SK-N-SH (cell line): Measurements from ENCODE around the gene LFNG. TPM values are rescaled to one million over a fixed set of nuclear protein-coding genes. Genes with fewer than 3 reads are reported as not detected.

Source experiments
- CTCF ChIA-PET: fragments of 300-600, 350-600 bp; formaldehyde crosslinking; extraction: SDS; loops from one replicate; lab custom pipeline; 2021; lab: Yijun Ruan, JAX
- POLR2A ChIA-PET: fragments of 350-600 bp; sonication (Branson Sonifier 250); formaldehyde crosslinking; extraction: SDS; loops from one replicate; lab custom pipeline; 2020; ENCODE audit warnings: antibody characterized with exemption, inconsistent platforms; lab: Yijun Ruan, JAX
- DNase-seq: peaks from one replicate; pipeline ENCODE4 v3.0.0; 2012
- H2AFZ ChIP-seq: fragments of 200-600 bp; sonication (generic); 2 replicates; pipeline ENCODE4 v1.8.1; 2016; ENCODE audit warnings: antibody characterized with exemption, mild to moderate bottlenecking, low read depth
- H3F3A ChIP-seq: fragments of 200-600 bp; sonication (generic); replicated peaks from 2 replicates; pipeline ENCODE3; 2016; ENCODE audit warnings: antibody characterized with exemption, mild to moderate bottlenecking; ENCODE audit not compliant: insufficient read depth
- H3K27ac ChIP-seq, 2 experiments: fragments of 200-500 bp in 1 of 2; fragments of 200-600 bp in 1 of 2; sonication (Bioruptor generic) in 1 of 2; sonication (generic), shearing (Covaris generic) in 1 of 2; 2 replicates each; pipeline versions ENCODE4 v1.5.1 to v1.6.1; 2014 to 2016; ENCODE audit warnings: low read depth in 2 of 2, inconsistent platforms in 1 of 2, low read length in 1 of 2, mild to moderate bottlenecking in 1 of 2, mixed read lengths in 1 of 2
- H3K27me3 ChIP-seq: fragments of 200-600 bp; sonication (generic), shearing (Covaris generic); 2 replicates; pipeline ENCODE4 v1.6.1; 2016; ENCODE audit warnings: mixed run types; ENCODE audit not compliant: insufficient read depth
- H3K36me3 ChIP-seq, 2 experiments: fragments of 200-500 bp in 1 of 2; fragments of 200-600 bp in 1 of 2; sonication (Bioruptor generic) in 1 of 2; sonication (generic) in 1 of 2; replicated peaks in 1 of 2; 2 replicates each; pipeline versions ENCODE3 to v1.5.1; 2014 to 2016; ENCODE audit warnings: low read length in 1 of 2, mild to moderate bottlenecking in 1 of 2; ENCODE audit not compliant: insufficient read depth in 2 of 2, control insufficient read depth in 1 of 2
- H3K4me1 ChIP-seq, 2 experiments: fragments of 200-500 bp in 1 of 2; fragments of 200-600 bp in 1 of 2; sonication (Bioruptor generic) in 1 of 2; sonication (generic), shearing (Covaris generic) in 1 of 2; 2 replicates each; pipeline versions ENCODE4 v1.5.1 to v1.6.1; 2014 to 2016; ENCODE audit warnings: low read depth in 1 of 2, low read length in 1 of 2, mixed run types in 1 of 2; ENCODE audit not compliant: insufficient read depth in 2 of 2, control insufficient read depth in 1 of 2
- H3K4me2 ChIP-seq: fragments of 200-600 bp; sonication (generic), shearing (Covaris generic); 2 replicates; pipeline ENCODE4 v1.6.1; 2017; ENCODE audit warnings: mixed run types
- H3K4me3 ChIP-seq, 2 experiments: fragments of 200-500 bp in 1 of 2; fragments of 200-600 bp in 1 of 2; sonication (Bioruptor generic) in 1 of 2; sonication (generic), shearing (Covaris generic) in 1 of 2; 2 replicates each; pipeline versions ENCODE4 v1.5.1 to v1.8.1; 2014 to 2016; ENCODE audit warnings: low read depth in 2 of 2, inconsistent platforms in 1 of 2, low read length in 1 of 2, mild to moderate bottlenecking in 1 of 2, mixed read lengths in 1 of 2, moderate library complexity in 1 of 2
- H3K79me2 ChIP-seq: fragments of 200-600 bp; sonication (generic); 2 replicates; pipeline ENCODE4 v1.8.1; 2017; ENCODE audit warnings: mild to moderate bottlenecking; ENCODE audit not compliant: insufficient read depth
- H3K9ac ChIP-seq: fragments of 200-600 bp; sonication (generic); 2 replicates; pipeline ENCODE4 v1.6.1; 2017; ENCODE audit warnings: mixed run types
- H3K9me2 ChIP-seq: fragments of 200-600 bp; sonication (generic); 2 replicates; pipeline ENCODE4 v1.6.1; 2017; ENCODE audit warnings: mixed run types
- H3K9me3 ChIP-seq: fragments of 200-600 bp; sonication (generic); 2 replicates; pipeline ENCODE4 v1.6.1; 2017; ENCODE audit warnings: mixed run types, mild to moderate bottlenecking, moderate library complexity
- H4K20me1 ChIP-seq: fragments of 200-600 bp; sonication (generic); 2 replicates; pipeline ENCODE4 v1.6.1; 2017; ENCODE audit warnings: mild to moderate bottlenecking, mixed run types; ENCODE audit not compliant: insufficient read depth
- ELF1 ChIP-seq: IDR thresholded peaks from 2 replicates; pipeline ENCODE4 v1.4.0; 2012
- FOSL2 ChIP-seq: IDR thresholded peaks from 2 replicates; pipeline ENCODE4 v1.4.0; 2012; ENCODE audit warnings: low read depth, mild to moderate bottlenecking, moderate library complexity, borderline replicate concordance
- FOXJ3 ChIP-seq: sonication (generic); formaldehyde crosslinking; IDR thresholded peaks from 2 replicates; pipeline ENCODE4 v1.5.1; 2020; ENCODE audit warnings: mild to moderate bottlenecking, missing genetic modification reagents
- FOXM1 ChIP-seq: IDR thresholded peaks from 2 replicates; pipeline ENCODE4 v1.4.0; 2012; ENCODE audit warnings: low read depth, mild to moderate bottlenecking
- GABPA ChIP-seq: IDR thresholded peaks from 2 replicates; pipeline ENCODE4 v1.4.0; 2012; ENCODE audit warnings: low read depth, mild to moderate bottlenecking
- IRF3 ChIP-seq: fragments of 150-350 bp; IDR thresholded peaks from 2 replicates; pipeline ENCODE4 v1.6.1; 2016; ENCODE audit warnings: mild to moderate bottlenecking, low read depth, low read length
- JUND ChIP-seq: IDR thresholded peaks from 2 replicates; pipeline ENCODE4 v1.4.0; 2012
- MAX ChIP-seq: IDR thresholded peaks from 2 replicates; pipeline ENCODE4 v1.4.0; 2012; ENCODE audit warnings: low read depth
- RAD21 ChIP-seq: IDR thresholded peaks from 2 replicates; pipeline ENCODE4 v1.6.1; 2012; ENCODE audit warnings: mild to moderate bottlenecking, low read length
- RCOR1 ChIP-seq: fragments of 150-350 bp; IDR thresholded peaks from 2 replicates; pipeline ENCODE4 v1.6.1; 2017; ENCODE audit warnings: antibody characterized with exemption, low read length
- TCF12 ChIP-seq: IDR thresholded peaks from 2 replicates; pipeline ENCODE4 v1.4.0; 2012
- WGBS: methylation state at CpG from one replicate; pipeline ENCODE4 v1.1.6; 2017; ENCODE audit warnings: low lambda C conversion rate; 5-methylcytosine and 5-hydroxymethylcytosine counted together
- polyA plus RNA-seq, 3 experiments: library from polyadenylated mRNA; depleted of rRNA; stranded (reverse); fragments of >200 nt; gene quantifications; 2 replicates each; pipeline ENCODE4 v1.2.3, GENCODE V29; 2012

The LFNG gene
- polyA plus RNA-seq, 1 of the 3 experiments (the other 2 are of a cell fraction), result 9.4 TPM

GRCh38 chr7:2572101-2572842 lies 52.7 kb downstream of the LFNG start:
- Histone ChIP-seq H3K36me3 (peaks cover 0 to 26% of the 10 kb centered on the region in 2 experiments), H3K27ac (no peak overlapping the region; a peak in 1 of 4 replicates), H3K79me2 (0 out of 2 replicates have a peak, but pooled peaks cover 7% of the 10 kb centered on the region), H3K4me2 (no peak overlapping the region), H3K9ac (no peak overlapping the region), H3K27me3 (no peaks in the 10 kb centered on the region), H3K9me2 (no peaks in the 10 kb centered on the region), H3K4me3 (no peak overlapping the region), H3K4me1 (no peaks in the 10 kb centered on the region), H4K20me1 (no peaks in the 10 kb centered on the region), H2AFZ (no peak overlapping the region), H3F3A (no peaks in the 10 kb centered on the region), H3K9me3 (no peaks in the 10 kb centered on the region)
- TF ChIP-seq JUND (no peak; the same call in 1 of the 2 replicates), FOXJ3 (CRISPR knock-in tag) (no peak), RAD21 (no peak), IRF3 (no peak), FOSL2 (peak; percentile 51)
- ChIA-PET POLR2A (no interaction called here), CTCF (interaction anchor here (1.2 to 1.3 kb wide), 4 partner anchors 17 to 121 kb away, joined by 3 to 4 read pairs (median 4); no protein-coding TSS in a partner anchor)
- no peak for DNase-seq
- 76% methylated on average over 22 of the region's 22 CpGs for WGBS

GRCh38 chr7:2573761-2574160 lies 54.2 kb downstream of the LFNG start:
- ChIA-PET CTCF (interaction anchor here (0.8 to 1.7 kb wide), 8 partner anchors 9 to 106 kb away, joined by 3 to 8 read pairs (median 4); no protein-coding TSS in a partner anchor), POLR2A (no interaction called here)

More at GRCh38 chr7:2573761-2574160, 54.2 kb downstream of the LFNG start:
- Histone ChIP-seq H3K9me2 (no peaks in the 10 kb centered on the region), H3K9me3 (no peaks in the 10 kb centered on the region), H3K36me3 (peaks cover 0 to 29% of the 10 kb centered on the region in 2 experiments), H2AFZ (no peak overlapping the region), H3K4me2 (no peak overlapping the region), H3K27me3 (no peaks in the 10 kb centered on the region), H4K20me1 (no peaks in the 10 kb centered on the region), H3K9ac (no peak overlapping the region), H3K79me2 (0 out of 2 replicates have a peak, but pooled peaks cover 7% of the 10 kb centered on the region), H3F3A (no peaks in the 10 kb centered on the region), H3K4me1 (no peaks in the 10 kb centered on the region), H3K4me3 (no peak overlapping the region), H3K27ac (no peak overlapping the region)
- TF ChIP-seq RCOR1, result no peak
- no peak for TF ChIP-seq FOSL2
- no peak for TF ChIP-seq FOXJ3 (CRISPR knock-in tag)
- TF ChIP-seq GABPA, result no peak
- TF ChIP-seq FOXM1, result no peak
- TF ChIP-seq MAX, result no peak
- no peak for TF ChIP-seq TCF12
- no peak for TF ChIP-seq ELF1
- WGBS, result 97% methylated on average over 9 of the region's 9 CpGs
- DNase-seq, result no peak
